Activated CD4-positive, alpha-beta T cell treated with anti-CD3 and anti-CD28 coated beads, Interleukin-2, amount 50 U/mL, for 1 hour (primary cell): ENCODE measurements around the gene PHOSPHO1.

ENCODE experiments used
- DNase-seq: peaks from one replicate; pipeline ENCODE4 v3.0.0-alpha.2; 2020

PHOSPHO1 gene

DNA sequence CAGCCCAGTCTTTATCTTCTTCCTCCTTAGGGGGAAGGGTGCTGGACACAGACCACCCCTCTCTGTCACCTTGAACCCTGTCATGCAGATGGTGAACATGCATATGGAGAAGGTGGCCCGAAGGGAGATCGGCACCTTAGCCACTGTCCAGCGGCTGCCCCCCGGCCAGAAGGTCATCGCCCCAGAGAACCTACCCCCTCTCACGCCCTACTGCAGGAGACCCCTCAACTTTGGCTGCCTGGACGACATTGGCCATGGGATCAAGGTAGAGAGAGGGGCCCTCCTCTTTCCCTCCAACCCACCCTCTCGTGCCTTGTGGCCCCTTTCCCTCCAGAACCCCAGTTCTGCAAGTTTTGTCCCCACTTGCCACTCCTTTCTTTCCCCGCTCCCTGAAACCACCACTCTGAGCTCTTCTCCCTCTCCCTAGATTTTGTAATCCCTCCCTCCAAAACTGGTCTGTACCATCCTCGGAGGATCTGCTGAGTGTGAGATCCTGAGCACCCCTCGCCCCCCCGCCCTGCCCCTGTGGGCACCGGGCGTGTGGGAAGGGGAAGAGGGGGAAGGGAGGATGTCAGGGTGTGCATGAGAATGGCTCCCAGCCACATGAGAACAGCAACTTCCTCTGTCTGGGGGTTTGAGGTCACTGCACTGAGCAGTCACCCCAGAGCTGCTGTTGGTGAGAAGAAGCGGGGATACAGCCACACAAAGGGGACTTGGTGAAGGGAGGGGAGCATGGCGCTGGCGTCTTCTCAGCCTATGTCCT lies 12.8 kb downstream of the PHOSPHO1 start:
- peak; percentile 61 for DNase-seq

GRCh38 chr17:49216953-49217650 lies 13.5 kb downstream of the PHOSPHO1 start:
- no peak for DNase-seq

- DNase-seq: no peak
These were observed 14.1 kb downstream of the PHOSPHO1 start for GRCh38 chr17:49216482-49216881.

GRCh38 chr17:49214676-49215360 lies 15.8 kb downstream of the PHOSPHO1 start:
- DNase-seq: no peak

- DNase-seq: no peak
These were observed 16.7 kb downstream of the PHOSPHO1 start for GRCh38 chr17:49213847-49214246.

DNA sequence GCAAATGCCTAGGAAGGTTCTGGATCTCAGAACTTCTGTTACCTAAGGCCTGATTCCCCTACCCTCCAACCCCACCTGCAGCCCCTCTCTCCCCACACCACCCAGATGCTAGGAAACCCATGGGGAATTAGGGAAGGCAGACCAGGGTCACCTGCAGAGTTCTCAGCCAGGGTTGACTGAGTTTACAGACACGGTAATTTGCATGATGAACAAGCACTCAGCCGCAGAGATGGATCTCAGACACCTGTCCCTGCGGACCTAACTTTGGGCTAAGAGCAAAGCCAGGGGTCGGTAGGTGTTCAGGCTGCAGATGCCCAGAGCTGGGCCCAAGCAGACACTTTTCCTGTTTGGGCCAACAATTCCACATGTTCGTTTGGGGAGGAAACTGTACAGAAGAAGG lies 17.2 kb downstream of the PHOSPHO1 start:
- DNase-seq: no peak

DNA sequence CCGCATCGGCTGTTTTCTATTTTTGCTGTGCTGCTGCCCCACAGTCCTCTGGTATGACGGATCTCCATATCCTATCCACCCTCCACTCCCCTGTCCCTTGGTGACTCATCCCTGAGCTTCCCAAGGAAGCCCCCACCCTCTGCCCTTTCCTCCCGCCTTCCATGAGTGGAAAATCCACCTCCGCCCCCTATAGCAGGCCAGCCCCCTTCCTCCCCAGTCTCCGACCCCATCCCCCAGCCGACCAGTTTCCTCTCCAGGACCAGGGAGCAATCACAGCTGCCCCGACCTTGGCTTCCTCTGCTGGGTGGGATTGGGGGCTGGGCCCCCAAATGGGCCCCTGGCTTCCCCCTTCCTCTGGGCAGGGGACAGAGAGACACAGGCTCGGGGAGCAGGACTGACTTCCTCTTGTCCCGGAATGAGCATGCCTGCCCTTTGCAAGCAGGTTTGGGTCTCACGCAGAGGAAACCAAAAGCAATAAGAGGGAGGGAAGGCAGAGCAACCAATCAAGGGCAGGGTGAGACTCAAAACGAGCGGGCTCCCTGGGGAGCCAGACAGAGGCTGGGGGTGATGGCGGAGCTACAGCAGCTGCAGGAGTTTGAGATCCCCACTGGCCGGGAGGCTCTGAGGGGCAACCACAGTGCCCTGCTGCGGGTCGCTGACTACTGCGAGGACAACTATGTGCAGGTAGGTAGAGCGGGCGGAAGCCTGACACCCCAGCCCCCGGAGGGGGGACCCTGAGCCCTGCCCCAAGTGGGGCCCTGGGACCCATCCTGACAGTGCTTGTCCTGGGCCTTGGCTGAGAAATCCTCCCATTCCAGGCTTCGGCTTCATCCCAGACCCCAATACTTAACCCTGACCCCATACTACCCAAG lies 20.2 kb downstream of the PHOSPHO1 start, which contains the start of the genes ABI3 and GNGT2:
ABI3 (plus strand) TSS at position 550 of the 872 bp plus-strand sequence; CDS start at position 568, 18 bp downstream.
GNGT2 (minus strand) TSS at position 417 of the 872 bp plus-strand sequence. CDS start 3,152 bp downstream, outside the sequence.
- peak; percentile 54 for DNase-seq

DNA sequence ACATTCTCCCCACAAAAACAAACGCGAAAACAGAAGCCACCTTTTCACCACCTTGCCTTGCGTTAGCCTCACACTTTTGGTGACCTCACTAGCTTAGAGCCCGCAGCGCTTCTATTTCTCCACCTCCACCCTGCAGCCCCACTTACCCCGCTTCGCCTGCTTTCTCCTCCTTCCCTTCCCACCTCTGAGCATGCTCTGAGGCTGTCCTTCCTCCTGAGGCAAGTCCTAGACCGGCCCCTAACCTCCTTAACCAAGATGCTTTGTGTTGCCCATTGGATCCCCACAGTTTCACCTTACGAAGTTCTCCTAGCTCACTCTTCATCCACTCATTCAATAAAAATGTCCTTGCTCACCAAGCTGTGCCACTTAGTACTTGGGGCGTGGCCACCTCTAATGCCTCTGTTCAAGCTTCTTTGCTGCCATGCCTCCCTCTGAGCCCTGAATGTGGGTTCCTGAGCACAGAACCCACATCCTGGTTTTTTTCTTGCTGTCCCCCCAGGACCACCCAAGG lies 21.5 kb downstream of the PHOSPHO1 start:
- DNase-seq: no peak

DNA sequence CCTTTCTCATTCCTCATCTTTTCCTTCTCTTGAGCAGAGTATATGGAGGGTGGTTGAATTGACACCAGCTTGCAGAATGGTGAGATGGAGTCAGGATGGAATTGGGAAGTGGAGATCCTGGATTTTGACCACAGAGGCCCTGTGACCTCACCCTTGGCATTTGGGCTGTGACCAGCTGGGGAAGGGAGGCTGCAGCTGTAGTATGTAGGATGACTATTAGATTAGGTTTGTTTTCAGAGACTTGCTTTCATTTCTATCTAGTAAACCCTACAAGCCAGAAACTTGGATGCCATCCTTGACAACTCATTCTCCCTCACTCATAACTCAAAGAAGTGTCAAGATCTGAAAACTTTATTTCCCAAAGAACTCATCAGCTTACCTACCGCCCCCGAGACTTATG lies 26.1 kb downstream of the PHOSPHO1 start:
- DNase-seq: no peak

DNA sequence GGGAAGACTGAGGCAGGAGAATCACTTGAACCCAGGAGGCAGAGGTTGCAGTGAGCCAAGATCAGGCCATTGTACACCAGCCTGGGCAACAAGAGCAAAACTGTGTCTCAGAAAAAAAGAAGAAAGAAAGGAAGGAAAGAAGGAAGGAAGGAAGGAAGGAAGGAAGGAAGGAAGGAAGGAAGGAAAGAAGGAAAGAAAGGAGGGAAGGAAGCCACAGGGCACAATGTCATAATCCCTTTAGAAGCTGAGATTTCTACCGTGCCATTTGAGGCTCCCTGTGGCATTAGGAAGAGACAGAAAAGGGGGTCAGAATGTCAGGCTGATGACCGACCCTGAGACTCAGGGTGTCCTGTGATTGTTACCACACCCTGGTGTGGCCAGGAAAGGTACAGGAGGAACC lies 26.8 kb downstream of the PHOSPHO1 start:
- no peak for DNase-seq

GRCh38 chr17:49201481-49201927 lies 29.1 kb downstream of the PHOSPHO1 start:
- DNase-seq: no peak

DNA sequence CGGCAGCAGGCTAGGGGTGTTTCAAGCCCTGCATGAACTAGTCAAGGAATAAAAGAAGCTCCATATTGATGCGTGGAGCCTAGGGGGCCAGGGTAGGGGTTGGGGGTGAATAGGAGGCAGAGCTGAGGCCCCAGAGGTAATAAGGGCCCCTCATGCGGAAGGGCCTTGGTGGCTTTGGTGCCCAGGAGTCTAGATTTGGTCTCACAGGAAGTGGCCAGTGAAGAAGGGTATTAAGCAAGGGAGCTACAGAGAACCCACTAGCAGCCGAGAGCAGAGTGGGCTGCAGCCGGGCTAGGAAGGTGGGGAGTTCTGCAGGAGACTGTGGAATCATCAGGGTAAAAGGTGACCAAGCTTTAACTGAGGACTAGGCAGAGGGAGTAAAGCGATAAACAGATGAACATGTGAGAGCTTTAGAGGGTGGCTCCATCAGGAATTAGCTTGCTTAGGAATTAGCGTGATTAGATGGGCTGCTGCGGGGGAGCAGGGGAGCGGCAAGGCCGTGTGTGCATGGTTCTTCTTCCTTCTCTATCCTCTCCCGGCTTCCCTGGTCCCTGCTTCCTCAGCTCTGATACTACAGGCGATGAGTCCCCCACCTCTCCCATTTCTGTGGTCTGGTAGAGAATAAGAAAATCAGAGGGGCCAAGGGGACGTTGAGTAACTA lies 30.0 kb downstream of the PHOSPHO1 start:
- no peak for DNase-seq

DNA sequence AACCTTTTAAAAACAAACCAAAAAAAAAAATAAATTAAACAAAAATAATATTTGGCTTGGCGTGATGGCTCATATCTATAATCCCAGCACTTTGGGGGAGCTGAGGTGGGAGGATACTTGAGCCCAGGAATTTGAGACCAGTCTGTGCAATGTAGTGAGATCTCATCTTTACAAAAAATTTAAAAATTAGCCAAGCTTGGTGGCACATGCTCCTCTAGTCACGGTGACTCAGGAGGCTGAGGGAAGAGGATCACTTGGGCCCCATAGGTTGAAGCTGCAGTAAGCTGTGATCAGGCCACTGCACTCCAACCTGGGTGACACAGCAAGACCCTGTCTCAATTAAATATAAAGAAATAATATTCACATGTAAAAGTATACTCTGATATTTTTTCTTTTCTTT lies 32.4 kb downstream of the PHOSPHO1 start:
- no peak for DNase-seq

GRCh38 chr17:49197346-49197998 lies 33.1 kb downstream of the PHOSPHO1 start:
- no peak for DNase-seq

- no peak for DNase-seq
These were observed 34.1 kb downstream of the PHOSPHO1 start for GRCh38 chr17:49196520-49196919.

DNA sequence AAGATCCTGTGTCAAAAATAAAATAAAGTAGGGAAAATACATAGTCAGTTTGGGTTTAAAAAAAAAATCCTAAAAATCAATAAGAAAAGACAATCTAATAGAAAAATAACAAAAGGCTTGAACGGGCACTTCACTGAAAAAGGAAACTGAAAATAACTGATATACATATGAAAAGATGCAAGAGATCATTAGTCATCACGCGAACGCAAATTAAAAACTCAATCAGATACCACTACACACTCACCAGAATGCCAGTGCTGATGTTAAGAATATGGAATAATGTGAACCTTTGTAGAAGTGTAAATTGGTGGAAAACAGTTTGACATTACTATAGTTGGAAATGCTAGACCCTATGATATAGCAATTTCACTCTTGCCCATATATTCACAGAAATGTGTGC lies 34.8 kb downstream of the PHOSPHO1 start:
- no peak for DNase-seq

GRCh38 chr17:49194297-49194607 lies 36.3 kb downstream of the PHOSPHO1 start:
- DNase-seq: no peak

- no peak for DNase-seq
These were observed 36.9 kb downstream of the PHOSPHO1 start for GRCh38 chr17:49193513-49194296.

DNA sequence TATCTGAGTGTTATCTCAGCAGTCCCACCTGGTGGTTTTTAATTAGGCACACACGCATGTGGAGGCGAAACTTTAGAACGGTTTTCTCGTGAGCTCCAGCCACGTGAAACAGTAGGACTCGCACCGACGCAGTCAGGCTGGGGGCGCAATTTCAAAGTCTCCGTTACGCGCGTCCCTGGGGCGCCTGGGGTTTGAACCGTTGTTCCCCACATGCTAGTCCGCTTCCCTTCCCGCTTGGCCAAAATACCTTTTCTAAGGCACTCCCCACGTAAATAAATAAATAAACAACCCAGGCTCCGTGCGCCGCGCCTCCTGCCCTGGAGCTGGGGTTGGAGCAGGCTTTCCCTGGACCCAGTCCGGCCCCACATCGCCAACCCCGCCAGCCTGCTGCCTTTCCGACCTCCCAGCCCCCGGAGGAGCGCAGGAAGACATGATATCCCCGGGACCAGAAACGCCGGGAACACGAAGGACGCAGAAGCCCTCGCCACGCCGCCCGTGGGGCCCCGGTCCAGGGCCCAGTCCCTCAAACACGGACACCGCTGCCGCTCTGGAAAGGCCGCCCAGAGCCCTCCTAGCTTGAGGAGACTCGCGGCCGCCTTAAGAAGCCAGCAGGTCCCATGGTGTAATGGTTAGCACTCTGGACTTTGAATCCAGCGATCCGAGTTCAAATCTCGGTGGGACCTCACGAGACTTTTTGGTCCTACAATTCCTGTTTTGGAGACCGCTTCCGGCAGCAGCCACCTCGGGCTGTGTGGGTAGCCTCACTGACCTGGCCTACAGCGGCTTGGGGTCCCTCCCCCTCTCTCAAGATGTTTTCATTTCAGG lies 38.5 kb downstream of the PHOSPHO1 start:
- peak; percentile 93 for DNase-seq
